Dedifferentiated amniotic fluid mesenchymal stem cell (primary cell): Measurements from ENCODE around the gene OR13H1.
"Not testable (repeated sequence)": the region's sequence is repeated elsewhere in the genome, so short reads cannot be mapped to it uniquely, and the experiment has no call there.

Experiments
- DNase-seq: peaks from one replicate; pipeline ENCODE4 v3.0.0-alpha.2; 2016; ENCODE audit errors: extremely low spot score

Gene OR13H1, protein sequence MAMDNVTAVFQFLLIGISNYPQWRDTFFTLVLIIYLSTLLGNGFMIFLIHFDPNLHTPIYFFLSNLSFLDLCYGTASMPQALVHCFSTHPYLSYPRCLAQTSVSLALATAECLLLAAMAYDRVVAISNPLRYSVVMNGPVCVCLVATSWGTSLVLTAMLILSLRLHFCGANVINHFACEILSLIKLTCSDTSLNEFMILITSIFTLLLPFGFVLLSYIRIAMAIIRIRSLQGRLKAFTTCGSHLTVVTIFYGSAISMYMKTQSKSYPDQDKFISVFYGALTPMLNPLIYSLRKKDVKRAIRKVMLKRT

GRCh38 chrX:131543774-131544173 lies at the start of gene OR13H1:
TSS of gene OR13H1 (plus strand) at chrX:131544074. CDS start at chrX:131544074, 0 bp downstream.
- no peak for DNase-seq

DNA sequence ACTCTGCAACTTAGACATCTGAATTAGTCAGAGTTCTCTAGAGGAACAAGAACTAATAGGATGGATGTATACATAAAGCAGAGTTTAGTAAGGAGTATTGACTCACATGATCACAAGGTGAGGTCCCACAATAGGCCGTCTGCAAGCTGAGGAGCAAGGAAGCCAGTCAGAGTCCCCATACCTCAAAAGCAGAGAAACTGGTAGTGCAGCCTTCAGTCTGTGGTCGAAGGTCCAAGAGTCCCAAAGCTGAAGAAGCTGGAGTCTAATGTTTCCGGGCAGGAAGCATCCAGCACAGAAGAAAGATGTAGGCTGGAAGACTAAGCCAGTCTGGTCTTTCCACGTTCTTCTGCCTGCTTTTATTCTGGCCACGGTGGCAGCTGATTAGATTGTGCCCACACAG lies 42.3 kb upstream of the OR13H1 start:
- DNase-seq, result not testable (repeated sequence)

DNA sequence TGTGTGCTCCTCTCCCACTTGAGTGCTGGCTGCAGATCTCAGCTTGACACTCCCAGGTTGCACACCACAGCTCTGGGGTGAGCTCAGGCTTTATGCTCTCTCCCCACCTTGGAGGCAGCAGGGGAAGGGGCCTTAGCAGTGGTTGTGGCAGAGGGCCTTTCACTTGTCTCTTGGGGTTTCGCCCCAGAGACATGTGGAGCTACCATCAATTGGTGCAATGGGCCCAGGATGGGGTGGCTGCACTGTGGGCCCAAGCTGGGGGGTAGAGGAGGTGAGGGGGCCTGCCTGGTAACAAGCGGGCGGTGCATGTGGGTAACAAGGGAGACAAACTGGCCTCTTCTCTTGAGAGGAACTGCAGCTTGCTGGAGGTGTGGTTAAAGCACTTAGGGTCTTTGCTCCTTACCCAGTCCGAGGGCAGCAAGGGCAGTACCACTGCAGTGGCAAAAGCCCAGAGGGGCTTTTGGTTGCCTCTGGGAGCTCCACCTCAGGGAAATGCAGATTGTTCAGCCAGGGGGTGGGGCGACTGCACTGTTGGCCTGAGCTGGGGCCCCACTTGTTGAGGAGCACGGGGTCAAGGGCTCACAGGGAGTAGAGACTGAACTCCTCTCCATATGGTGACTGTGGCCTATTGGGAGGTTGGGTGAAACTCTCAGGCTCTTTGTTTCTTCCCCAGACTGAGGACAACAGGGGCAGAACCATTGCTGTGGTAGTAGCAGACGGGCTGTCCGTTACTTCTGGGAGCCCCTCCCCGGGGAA lies 30.5 kb upstream of the OR13H1 start:
- DNase-seq, result no peak

GRCh38 chrX:131521824-131522223 lies 22.1 kb upstream of the OR13H1 start:
- DNase-seq, result no peak

GRCh38 chrX:131544218-131544617 lies 344 bp downstream of the OR13H1 start:
- DNase-seq, result no peak

DNA sequence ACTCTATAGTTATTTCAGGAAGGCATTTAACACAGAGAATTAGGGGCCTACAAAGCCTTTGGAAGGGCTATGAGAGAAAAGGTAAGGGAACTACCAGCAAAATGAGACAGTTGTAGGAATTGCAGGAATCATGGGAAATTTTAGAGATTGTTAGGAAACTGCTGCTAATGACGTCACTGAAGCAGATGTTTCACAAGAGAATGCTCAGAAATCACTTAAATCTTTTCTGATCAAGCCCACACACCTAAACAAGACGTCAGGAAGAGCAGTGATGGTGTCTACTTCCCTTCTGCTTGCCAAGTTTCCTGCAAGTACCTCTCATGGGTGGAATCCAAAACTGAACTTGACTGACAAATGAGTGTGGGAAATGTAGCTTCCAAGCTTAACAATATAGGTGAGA lies 5.1 kb downstream of the OR13H1 start:
- no peak for DNase-seq

GRCh38 chrX:131552453-131552852 lies 8.6 kb downstream of the OR13H1 start:
- DNase-seq, result not testable (repeated sequence)

GRCh38 chrX:131558562-131558961 lies 14.7 kb downstream of the OR13H1 start:
- no peak for DNase-seq

GRCh38 chrX:131564553-131565229 lies 20.8 kb downstream of the OR13H1 start:
- DNase-seq, result no peak

DNA sequence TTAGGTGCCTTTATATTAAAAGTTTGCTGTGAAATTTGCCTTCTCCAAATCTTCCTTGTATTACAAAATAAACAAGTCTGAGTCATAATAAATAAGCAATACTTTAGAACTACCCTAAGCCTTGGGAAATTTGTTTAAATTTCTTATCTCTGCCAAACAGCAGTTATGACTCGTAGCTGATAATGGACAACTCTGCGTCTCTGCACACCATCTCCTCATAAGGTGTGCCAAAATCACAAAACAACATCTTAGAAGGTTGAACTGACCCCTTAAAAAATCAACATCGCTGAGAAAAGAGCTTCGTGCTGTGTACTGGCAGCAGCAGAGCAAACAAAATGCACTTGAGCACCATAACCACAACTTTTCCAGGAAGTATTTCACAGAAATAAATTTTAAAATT lies 22.0 kb downstream of the OR13H1 start:
- no peak for DNase-seq

- DNase-seq, result no peak
Measured at GRCh38 chrX:131571348-131571747, 27.5 kb downstream of the OR13H1 start.

GRCh38 chrX:131572372-131573014 lies 28.6 kb downstream of the OR13H1 start:
- no peak for DNase-seq

GRCh38 chrX:131577413-131577812 lies 33.5 kb downstream of the OR13H1 start:
- DNase-seq, result no peak

DNA sequence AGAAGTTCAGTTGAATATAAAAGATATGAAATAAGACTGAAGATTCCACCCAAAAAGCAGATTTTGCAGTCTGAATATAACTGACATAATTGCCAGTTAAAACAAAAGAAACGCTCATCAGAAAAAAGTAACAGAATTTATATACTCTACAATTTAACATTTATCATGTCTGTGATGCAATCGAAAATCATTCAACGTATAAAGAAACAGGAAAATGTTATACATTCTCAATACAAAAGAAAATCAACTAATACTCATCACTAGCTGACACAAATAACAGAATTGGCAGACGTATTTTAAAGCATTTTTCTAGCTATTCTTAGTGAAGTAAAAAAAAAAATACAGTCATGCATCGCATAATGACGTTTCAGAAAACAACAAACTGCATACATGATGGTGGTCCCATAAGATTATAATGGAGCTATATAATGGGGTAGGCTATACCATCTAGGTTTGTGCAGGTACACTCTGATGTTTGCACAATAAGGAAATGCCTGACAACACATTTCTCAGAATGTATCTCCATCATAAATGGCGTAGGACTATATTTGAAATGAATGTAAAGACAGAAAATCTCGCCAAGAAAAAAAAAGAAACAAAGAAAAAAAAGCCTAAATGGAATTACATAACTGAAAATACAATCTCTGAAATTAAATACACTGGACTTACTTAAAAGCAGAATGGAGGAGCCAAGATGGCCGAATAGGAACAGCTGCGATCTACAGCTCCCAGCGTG lies 34.3 kb downstream of the OR13H1 start:
- DNase-seq, result no peak

- DNase-seq, result not testable (repeated sequence)
Measured at GRCh38 chrX:131578735-131579367, 35.0 kb downstream of the OR13H1 start.

GRCh38 chrX:131588995-131589394 lies 45.1 kb downstream of the OR13H1 start:
- no peak for DNase-seq
